K562 (cell line): ENCODE results near the gene UBE3B. TPM values are rescaled to one million over a fixed set of nuclear protein-coding genes. Genes with fewer than 3 reads are reported as not detected.

Experiments used
- CAMTA2 ChIP-seq: fragments of 250-450 bp; sonication (Bioruptor Pico); conservative IDR thresholded peaks from 2 replicates; pipeline ENCODE4 v1.5.1; 2022
- DPF2 ChIP-seq: fragments of 450-650 bp; IDR thresholded peaks from 2 replicates; pipeline ENCODE4 v1.6.1; 2016
- E2F6 ChIP-seq, 2 experiments: IDR thresholded peaks; 2 replicates each; pipeline ENCODE4 v1.6.1; 2011; ENCODE audit warnings: borderline replicate concordance in 1 of 2, control low read depth in 1 of 2, low read depth in 1 of 2, low read length in 1 of 2, mild to moderate bottlenecking in 1 of 2, mixed read lengths in 1 of 2, moderate library complexity in 1 of 2; ENCODE audit not compliant: insufficient read depth in 1 of 2, insufficient read length in 1 of 2, poor library complexity in 1 of 2, severe bottlenecking in 1 of 2; ENCODE audit errors: extremely low read depth in 1 of 2
- ELK3 ChIP-seq: fragments of 450-650 bp; formaldehyde crosslinking; IDR thresholded peaks from 2 replicates; pipeline ENCODE4 v1.4.0; 2020; ENCODE audit warnings: mild to moderate bottlenecking
- FOXA1 ChIP-seq: fragments of 450-650 bp; IDR thresholded peaks from 2 replicates; pipeline ENCODE4 v1.6.1; 2016; ENCODE audit warnings: mild to moderate bottlenecking, borderline replicate concordance
- FOXA3 ChIP-seq, 2 experiments: fragments of 450-650 bp in 1 of 2; sonication (generic) in 1 of 2; formaldehyde crosslinking; IDR thresholded peaks in 1 of 2; conservative IDR thresholded peaks in 1 of 2; 2 replicates each; pipeline versions ENCODE4 v1.4.0 to v1.8.0; 2020 to 2022; ENCODE audit warnings: mild to moderate bottlenecking in 2 of 2, missing genetic modification reagents in 1 of 2
- FOXO4 ChIP-seq: fragments of 450-650 bp; formaldehyde crosslinking; IDR thresholded peaks from 2 replicates; pipeline ENCODE4 v1.4.0; 2020; ENCODE audit warnings: mild to moderate bottlenecking, moderate library complexity
- JUND ChIP-seq, 2 experiments: IDR thresholded peaks; 2 replicates in 1 of 2; 3 replicates in 1 of 2; pipeline ENCODE4 v1.6.1; 2011; ENCODE audit warnings: borderline replicate concordance in 2 of 2, low read depth in 2 of 2, low read length in 2 of 2, improper control_type of control experiment in 1 of 2, missing biosample characterization in 1 of 2, missing genetic modification characterization in 1 of 2, missing genetic modification reagents in 1 of 2
- NCOA6 ChIP-seq: fragments of 450-650 bp; IDR thresholded peaks from 2 replicates; pipeline ENCODE4 v1.6.1; 2017; ENCODE audit warnings: mild to moderate bottlenecking
- PATZ1 ChIP-seq: fragments of 250-450 bp; sonication (Bioruptor Pico); IDR thresholded peaks from 2 replicates; pipeline ENCODE4 v1.5.0; 2020; ENCODE audit warnings: mild to moderate bottlenecking, borderline replicate concordance
- RB1 ChIP-seq: fragments of 450-650 bp; IDR thresholded peaks from 2 replicates; pipeline ENCODE4 v1.6.1; 2017; ENCODE audit warnings: low read depth, mild to moderate bottlenecking
- RBM15 ChIP-seq: fragments of 200-400 bp; formaldehyde crosslinking; IDR thresholded peaks from 2 replicates; pipeline ENCODE4 v1.6.1; 2018; ENCODE audit warnings: mild to moderate bottlenecking, low read length, moderate library complexity; ENCODE audit not compliant: insufficient read depth
- RHOXF2B ChIP-seq: fragments of 250-450 bp; sonication (Bioruptor Pico); conservative IDR thresholded peaks from 2 replicates; pipeline ENCODE4 v1.5.1; 2021
- SAP30 ChIP-seq: fragments of 200-600 bp; sonication (generic); IDR thresholded peaks from 2 replicates; pipeline ENCODE4 v1.6.1; 2012; ENCODE audit warnings: borderline replicate concordance, low read depth, mild to moderate bottlenecking, moderate library complexity, low read length, control low read depth, inconsistent platforms; ENCODE audit not compliant: insufficient read depth, poor library complexity, severe bottlenecking
- SMARCC2 ChIP-seq: fragments of 450-650 bp; IDR thresholded peaks from 2 replicates; pipeline ENCODE4 v1.6.1; 2017; ENCODE audit warnings: antibody characterized with exemption, moderate library complexity, mild to moderate bottlenecking, low read depth
- ZC3H8 ChIP-seq: fragments of 450-650 bp; IDR thresholded peaks from 2 replicates; pipeline ENCODE4 v1.6.1; 2017
- ZNF280A ChIP-seq: fragments of 450-650 bp; IDR thresholded peaks from 2 replicates; pipeline ENCODE4 v1.6.1; 2018; ENCODE audit warnings: mild to moderate bottlenecking, low read depth; ENCODE audit not compliant: partially characterized antibody
- ZNF444 ChIP-seq: fragments of 250-450 bp; sonication (Bioruptor Pico); IDR thresholded peaks from 2 replicates; pipeline ENCODE4 v1.4.0; 2020; ENCODE audit warnings: mild to moderate bottlenecking, moderate library complexity
- polyA plus RNA-seq, 8 experiments: library from polyadenylated mRNA; depleted of rRNA in 4 of 8; stranded (reverse) in 5 of 8; unstranded in 3 of 8; fragments of >200 nt; fragmentation: Nextera tagmentation in 2 of 8; fragmentation: Illumina TruSeq in 1 of 8; extraction: Ambion mirVana in 2 of 8; extraction: Trizol in 1 of 8; gene quantifications; 2 replicates each; pipeline versions ENCODE4 v1.2.1 to v1.2.3, GENCODE V29; 2011 to 2014; ENCODE audit warnings: inconsistent platforms in 1 of 8, missing spikeins in 1 of 8
- total RNA-seq, 7 experiments: library from RNA; depleted of rRNA in 6 of 7; stranded (reverse); fragments of >200 nt in 6 of 7; fragmentation: Illumina TruSeq in 2 of 7; extraction: Trizol in 2 of 7; gene quantifications; 2 replicates each; pipeline versions ENCODE4 v1.2.1 to v1.2.3, GENCODE V29; 2011 to 2021; ENCODE audit warnings: low replicate concordance in 1 of 7

Gene UBE3B
- total and polyA plus RNA-seq, 9 of the 15 experiments (the other 6 are each of a cell fraction or from before 2014, with no cell fraction given) = 7.6 to 23.6 (median 15.5) TPM

GRCh38 chr12:109428037-109428629 is 49.3 kb upstream of the UBE3B start (continued):
- no peak for TF ChIP-seq E2F6 (IDR thresholded peaks at IDR 0.05; ENCODE audit: borderline replicate concordance in 1 of 2, extremely low read depth in 1 of 2, insufficient read depth in 1 of 2, insufficient read length in 1 of 2, low read depth in 1 of 2, low read length in 1 of 2, poor library complexity in 1 of 2, severe bottlenecking in 1 of 2)
- TF ChIP-seq FOXA3 (CRISPR knock-in tag; conservative IDR thresholded peaks at IDR 0.05 in 1 of 2, IDR thresholded peaks at IDR 0.05 in 1 of 2) = no peak
- TF ChIP-seq SAP30 = no peak
- TF ChIP-seq ZNF280A = no peak
- no peak for TF ChIP-seq RBM15
- no peak for TF ChIP-seq RHOXF2B
- TF ChIP-seq SMARCC2 = no peak
- TF ChIP-seq RB1 = 0 out of 2 replicates have a peak, but pooled peaks have one; percentile 29
- TF ChIP-seq FOXA1 = no peak
- TF ChIP-seq ZNF444 (CRISPR knock-in tag) = no peak
- TF ChIP-seq NCOA6 = no peak
- TF ChIP-seq JUND (IDR thresholded peaks at IDR 0.05; ENCODE audit: borderline replicate concordance, low read depth, low read length) = peak; percentile 41; the same call in 1 of the 2 replicates
- no peak for TF ChIP-seq JUND (tag; IDR thresholded peaks at IDR 0.05; ENCODE audit: borderline replicate concordance, low read depth, low read length)
- TF ChIP-seq DPF2 = no peak
- TF ChIP-seq ELK3 (CRISPR knock-in tag) = no peak
- no peak for TF ChIP-seq CAMTA2 (CRISPR knock-in tag)
- no peak for TF ChIP-seq FOXO4
- no peak for TF ChIP-seq PATZ1
- TF ChIP-seq ZC3H8 = no peak
